Erythroblast (primary cell): ENCODE measurements around the gene SNX33.
"Not testable (repeated sequence)": the region's sequence is repeated elsewhere in the genome, so short reads cannot be mapped to it uniquely, and the experiment has no call there.

Source experiments
- DNase-seq, 2 experiments: peaks; one replicate each; lab custom pipeline; 2025; lab: John Stamatoyannopoulos, UW
- GATA1 ChIP-seq: IDR thresholded peaks from 2 replicates; pipeline ENCODE4 v1.6.1; 2011; ENCODE audit warnings: low read depth, mild to moderate bottlenecking, control low read depth, low read length, moderate library complexity
- POLR2A ChIP-seq: IDR thresholded peaks from 2 replicates; pipeline ENCODE4 v1.6.1; 2011; ENCODE audit warnings: mild to moderate bottlenecking, low read length

SNX33 gene

DNA sequence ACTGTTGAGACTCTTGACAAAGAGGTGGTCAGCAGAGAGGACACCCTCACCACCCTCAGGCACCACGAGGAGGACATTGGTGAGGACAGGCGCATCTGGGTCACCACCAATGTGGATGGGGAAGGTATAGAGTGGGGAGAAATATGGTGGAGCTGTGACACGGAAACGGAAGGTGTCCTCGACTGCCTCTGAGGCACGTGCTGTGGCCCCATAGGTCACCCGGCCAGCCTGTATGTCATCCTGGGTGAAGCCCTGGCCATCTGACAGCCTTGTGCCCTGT is 40.5 kb downstream of the SNX33 start:
- DNase-seq: no peak
- TF ChIP-seq GATA1 (no peak), POLR2A (no peak)

- no peak for TF ChIP-seq POLR2A
- TF ChIP-seq GATA1: no peak
- DNase-seq: no peak
These were observed 41.1 kb downstream of the SNX33 start for GRCh38 chr15:75688831-75689230.

GRCh38 chr15:75689429-75689828 is 41.7 kb downstream of the SNX33 start:
- DNase-seq: not testable (repeated sequence)

DNA sequence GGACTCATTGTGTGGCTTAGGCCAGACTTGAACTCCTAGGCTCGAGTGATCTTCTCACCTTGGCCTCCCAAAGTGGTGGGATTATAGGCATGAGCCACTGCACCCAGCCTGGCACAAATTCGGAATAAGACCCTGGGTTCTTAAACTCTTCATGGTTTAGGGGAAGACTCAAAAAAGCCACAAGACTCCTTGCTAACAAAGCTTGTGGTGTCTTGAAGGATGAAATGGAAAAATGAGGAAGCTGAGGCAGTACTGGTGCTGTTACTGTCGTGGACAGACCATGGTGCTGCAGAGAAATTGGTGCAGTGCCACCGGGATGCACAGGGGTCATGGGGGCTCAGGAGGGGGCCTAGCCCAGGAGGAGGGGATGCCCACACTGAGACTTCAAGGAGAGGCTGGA is 44.6 kb downstream of the SNX33 start:
- not testable (repeated sequence) for DNase-seq

GRCh38 chr15:75693028-75693427 is 45.3 kb downstream of the SNX33 start:
- not testable (repeated sequence) for DNase-seq

- TF ChIP-seq GATA1: no peak
- TF ChIP-seq POLR2A: no peak
- DNase-seq: no peak
These were observed 46.0 kb downstream of the SNX33 start for GRCh38 chr15:75693501-75694240.

DNA sequence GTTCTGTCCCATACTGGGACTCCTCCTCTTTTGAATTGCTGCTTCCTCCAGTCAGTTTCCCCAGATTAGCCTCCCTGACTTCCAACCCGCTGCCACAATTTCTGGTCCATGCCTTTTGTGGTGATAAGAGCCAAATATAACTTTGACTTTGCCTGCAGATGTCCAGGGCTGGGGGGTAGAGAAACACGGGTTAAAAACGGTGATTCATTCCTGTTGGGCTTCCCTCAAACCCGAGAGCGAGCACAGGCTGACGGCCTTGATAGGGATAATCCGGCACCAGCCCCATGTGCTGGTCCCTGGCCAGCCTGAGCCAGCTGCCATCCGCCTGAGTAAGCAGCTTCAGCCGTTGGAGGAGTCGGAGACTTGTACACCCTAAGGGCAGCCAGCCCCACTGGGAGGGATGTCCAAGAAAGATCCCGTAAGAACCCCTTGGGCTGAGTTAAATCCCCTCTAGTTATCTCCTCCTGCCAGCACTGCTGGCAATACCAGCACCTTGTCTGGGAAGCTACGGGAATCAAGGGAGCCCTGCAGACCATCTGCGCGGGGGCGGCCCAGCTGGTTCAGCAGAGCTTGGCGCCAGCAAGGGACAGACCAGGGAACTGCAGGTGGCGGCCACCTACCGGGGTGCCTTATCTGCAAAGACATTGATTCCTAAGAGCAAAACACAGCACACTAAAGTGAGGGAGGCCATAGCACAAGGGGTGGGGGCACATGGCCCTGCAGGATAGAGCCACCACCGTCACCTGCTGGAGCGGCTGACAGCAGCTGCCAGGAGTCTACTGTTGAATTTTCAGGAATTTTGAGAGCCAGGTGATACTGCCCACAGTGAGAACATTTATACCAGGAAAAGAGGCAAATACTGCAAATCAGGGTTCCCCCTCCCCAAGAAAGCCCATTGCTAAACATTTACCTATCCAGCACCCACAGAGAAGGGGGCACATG is 46.8 kb downstream of the SNX33 start:
- DNase-seq: peak; percentile 81 to 90
- TF ChIP-seq POLR2A (no peak), GATA1 (no peak)

- no peak for DNase-seq
- no peak for TF ChIP-seq POLR2A
- no peak for TF ChIP-seq GATA1
These were observed 47.5 kb downstream of the SNX33 start for GRCh38 chr15:75695220-75695619.

- TF ChIP-seq POLR2A (no peak), GATA1 (no peak)
- DNase-seq: no peak
These were observed 48.1 kb downstream of the SNX33 start for GRCh38 chr15:75695634-75696310.

GRCh38 chr15:75696311-75696720 is 48.6 kb downstream of the SNX33 start:
- TF ChIP-seq POLR2A: no peak
- no peak for TF ChIP-seq GATA1
- DNase-seq: no peak

DNA sequence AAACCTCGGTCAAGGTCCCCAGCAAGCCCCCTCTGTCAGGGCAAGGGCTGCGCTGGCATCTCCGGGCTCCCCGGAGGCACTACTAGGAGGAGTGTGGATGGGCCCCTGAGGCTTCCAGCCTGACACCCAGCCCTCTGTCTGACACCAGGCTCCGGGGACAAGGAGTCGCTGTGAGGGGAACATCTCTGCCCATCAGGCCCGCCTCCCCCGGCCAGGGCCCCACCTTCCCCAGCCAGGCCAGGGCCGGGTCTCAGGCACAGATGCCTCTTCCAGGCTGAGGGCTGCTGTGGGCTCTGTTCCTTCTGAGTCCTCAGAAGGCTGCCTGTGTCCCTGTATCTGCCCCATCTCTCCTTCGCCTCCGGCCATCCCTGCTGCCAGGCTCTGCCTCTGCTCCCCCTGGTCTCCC is 49.1 kb downstream of the SNX33 start:
- no peak for DNase-seq
- TF ChIP-seq POLR2A (no peak), GATA1 (no peak)

DNA sequence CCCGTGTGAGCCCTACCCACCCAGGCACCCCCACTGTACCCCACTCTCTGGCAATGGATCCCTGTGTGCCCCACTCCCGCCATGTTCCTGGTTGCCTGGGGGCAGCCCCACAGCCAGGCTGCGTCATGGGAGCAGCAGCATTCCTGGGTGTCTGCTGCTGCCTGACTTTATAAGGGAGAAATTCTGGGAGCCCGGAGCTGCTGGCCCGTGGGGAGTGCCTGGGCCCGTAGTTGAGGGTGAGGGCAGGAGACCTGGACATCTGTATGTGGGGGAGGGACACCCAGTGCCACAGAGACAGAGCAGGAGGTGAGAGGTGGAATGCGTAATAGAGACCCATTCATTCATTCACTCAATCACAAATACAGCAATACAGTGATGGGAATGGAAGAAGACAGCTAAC is 49.8 kb downstream of the SNX33 start:
- no peak for TF ChIP-seq GATA1
- no peak for TF ChIP-seq POLR2A
- DNase-seq: no peak

GRCh38 chr15:75697974-75698747 is 50.4 kb downstream of the SNX33 start:
- not testable (repeated sequence) for DNase-seq

DNA sequence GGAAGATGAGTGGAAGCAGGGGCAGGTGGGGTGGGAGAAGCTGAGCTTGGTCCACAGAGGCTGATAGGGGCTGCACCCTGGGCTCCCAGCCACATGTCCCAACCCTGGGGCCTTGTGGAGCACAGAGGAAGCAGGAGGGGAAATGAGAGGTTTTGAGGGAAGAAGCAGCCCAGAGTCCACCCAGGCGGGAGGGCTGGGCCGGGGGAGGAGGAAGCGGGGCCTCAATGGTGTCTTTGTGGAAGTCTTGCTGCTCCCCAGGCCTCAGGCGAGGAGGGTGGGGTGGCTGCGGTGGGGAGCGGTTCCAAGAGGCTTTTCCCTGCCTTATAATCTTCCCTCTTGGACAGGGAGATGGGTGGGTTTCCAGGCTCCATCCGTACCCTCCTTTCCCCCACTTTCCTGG is 51.8 kb downstream of the SNX33 start:
- not testable (repeated sequence) for DNase-seq
